HG03095 (cell line): Measurements from ENCODE around the gene GPX4.

Source experiments
- ATAC-seq: cut with Tn5 transposase; IDR thresholded peaks from one replicate; pipeline ENCODE4 v1.9.1; 2021; ENCODE audit warnings: moderate library complexity; ENCODE audit not compliant: unreplicated experiment

The GPX4 gene, protein sequence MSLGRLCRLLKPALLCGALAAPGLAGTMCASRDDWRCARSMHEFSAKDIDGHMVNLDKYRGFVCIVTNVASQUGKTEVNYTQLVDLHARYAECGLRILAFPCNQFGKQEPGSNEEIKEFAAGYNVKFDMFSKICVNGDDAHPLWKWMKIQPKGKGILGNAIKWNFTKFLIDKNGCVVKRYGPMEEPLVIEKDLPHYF

DNA sequence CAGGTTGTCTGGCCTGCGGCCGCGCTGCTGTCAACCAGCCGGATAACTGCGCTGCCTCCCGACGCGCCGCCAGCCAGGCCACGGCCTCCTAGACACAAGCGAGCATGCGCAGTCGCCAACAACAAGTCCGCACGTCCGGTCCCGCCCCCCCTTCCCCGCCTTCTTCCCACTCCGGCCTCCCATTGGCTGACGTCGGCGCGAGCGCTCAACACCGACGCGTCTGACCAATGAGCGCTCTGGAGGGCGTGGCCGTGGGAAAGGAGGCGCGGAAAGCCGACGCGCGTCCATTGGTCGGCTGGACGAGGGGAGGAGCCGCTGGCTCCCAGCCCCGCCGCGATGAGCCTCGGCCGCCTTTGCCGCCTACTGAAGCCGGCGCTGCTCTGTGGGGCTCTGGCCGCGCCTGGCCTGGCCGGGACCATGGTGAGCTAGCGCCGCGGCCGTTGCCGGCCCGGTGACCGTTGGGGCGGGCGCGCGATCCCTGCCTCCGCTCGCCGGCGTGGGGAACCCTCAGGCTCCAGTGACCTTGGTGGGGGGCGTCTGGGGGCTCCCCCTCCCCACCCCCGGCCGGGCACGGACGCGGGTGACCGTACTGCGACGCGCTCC, at the start of gene GPX4:
GPX4 (plus strand) TSS at position 287 of the 603 bp plus-strand sequence; CDS start at position 337, 50 bp downstream.
- ATAC-seq: peak; percentile 50

DNA sequence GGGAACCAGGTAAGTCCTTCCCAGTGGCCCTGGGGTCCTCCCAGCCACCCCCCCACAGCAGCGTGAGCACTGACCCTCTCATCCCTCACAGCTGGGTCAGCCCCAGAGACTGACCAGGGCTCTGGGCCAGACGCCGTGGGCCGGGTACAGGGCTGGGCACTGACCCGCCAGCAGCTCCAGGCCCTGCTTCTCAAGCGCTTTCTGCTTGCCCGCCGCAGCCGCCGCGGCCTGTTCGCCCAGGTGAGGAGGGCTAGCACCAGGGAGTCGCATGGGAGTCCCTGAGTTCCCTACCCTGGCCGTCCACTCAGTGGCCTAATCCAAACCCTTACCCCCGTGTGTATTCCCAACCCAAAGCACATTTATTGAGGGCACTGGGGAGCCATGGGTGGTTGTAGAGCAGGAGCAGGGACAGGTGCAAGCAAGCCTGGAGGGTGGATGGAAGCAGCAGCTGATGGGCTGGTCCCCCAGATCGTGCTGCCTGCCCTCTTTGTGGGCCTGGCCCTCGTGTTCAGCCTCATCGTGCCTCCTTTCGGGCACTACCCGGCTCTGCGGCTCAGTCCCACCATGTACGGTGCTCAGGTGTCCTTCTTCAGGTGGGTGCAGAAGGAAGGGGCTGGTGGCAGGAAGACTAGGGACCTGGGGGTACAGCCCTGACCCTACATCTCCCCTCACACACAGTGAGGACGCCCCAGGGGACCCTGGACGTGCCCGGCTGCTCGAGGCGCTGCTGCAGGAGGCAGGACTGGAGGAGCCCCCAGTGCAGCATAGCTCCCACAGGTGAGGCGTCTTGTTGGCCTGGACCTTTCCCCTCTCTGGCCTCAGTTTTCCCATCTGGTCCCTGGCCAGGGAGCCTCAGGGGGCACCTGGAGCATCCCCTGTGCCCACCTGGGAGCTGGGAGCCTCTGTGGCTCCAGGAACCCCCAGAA, 49.4 kb upstream of the GPX4 start:
- ATAC-seq: no peak

DNA sequence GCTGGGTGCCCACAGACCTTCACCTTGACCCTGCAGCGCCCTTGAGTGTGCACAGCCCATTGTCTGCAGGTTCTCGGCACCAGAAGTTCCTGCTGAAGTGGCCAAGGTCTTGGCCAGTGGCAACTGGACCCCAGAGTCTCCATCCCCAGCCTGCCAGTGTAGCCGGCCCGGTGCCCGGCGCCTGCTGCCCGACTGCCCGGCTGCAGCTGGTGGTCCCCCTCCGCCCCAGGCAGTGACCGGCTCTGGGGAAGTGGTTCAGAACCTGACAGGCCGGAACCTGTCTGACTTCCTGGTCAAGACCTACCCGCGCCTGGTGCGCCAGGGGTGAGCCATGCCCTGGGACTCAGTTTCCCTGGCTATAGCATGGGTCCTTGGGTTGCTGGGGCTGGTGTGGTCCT, 48.8 kb upstream of the GPX4 start:
- no peak for ATAC-seq

DNA sequence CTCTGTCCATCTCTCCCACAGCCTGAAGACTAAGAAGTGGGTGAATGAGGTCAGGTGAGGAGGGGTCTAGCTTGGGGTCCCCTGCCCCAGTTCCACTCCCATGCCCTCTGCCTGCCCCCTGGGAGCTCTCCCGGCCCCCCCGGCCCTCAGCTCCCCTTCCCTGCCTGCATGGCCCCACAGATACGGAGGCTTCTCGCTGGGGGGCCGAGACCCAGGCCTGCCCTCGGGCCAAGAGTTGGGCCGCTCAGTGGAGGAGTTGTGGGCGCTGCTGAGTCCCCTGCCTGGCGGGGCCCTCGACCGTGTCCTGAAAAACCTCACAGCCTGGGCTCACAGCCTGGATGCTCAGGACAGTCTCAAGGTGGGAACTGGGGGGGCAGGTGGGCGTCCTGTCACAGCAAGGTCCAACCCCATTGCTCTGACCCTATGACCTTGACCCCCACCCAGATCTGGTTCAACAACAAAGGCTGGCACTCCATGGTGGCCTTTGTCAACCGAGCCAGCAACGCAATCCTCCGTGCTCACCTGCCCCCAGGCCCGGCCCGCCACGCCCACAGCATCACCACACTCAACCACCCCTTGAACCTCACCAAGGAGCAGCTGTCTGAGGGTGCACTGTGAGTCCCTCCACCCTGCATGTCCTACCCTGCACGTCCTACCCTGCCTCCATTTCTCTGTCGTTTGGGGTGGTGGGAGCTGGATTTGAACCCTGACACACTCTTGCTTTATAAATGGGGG, 47.7 kb upstream of the GPX4 start:
- no peak for ATAC-seq

DNA sequence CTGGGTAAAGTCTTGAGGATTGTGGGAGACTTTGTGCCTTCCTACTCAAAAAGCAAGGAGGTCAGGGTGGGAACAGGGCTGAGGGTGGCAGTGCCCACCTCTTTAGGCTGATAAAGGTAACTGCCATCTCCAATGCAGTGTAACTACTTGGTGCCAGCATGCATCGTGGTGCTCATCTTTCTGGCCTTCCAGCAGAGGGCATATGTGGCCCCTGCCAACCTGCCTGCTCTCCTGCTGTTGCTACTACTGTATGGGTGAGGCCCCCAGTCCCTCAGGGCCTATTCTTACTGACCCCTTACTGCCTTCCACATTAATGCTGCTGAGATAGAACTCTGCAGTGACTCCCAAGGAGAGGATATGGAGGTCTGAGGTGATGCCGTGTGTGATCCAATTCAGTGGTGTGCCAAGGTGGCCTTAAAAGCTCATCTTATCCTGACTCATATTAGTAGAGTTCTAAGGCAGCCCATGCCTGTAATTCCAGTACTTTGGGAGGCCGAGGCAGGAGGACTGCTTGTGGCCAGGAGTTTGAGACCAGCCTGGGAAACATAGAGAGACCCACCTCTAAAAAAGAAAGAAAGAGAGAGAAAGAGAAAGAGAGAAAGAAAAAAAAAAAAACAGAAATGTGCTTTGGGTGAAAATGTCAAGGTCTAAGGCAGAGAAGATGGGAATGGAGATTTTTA, 46.5 kb upstream of the GPX4 start:
- no peak for ATAC-seq

DNA sequence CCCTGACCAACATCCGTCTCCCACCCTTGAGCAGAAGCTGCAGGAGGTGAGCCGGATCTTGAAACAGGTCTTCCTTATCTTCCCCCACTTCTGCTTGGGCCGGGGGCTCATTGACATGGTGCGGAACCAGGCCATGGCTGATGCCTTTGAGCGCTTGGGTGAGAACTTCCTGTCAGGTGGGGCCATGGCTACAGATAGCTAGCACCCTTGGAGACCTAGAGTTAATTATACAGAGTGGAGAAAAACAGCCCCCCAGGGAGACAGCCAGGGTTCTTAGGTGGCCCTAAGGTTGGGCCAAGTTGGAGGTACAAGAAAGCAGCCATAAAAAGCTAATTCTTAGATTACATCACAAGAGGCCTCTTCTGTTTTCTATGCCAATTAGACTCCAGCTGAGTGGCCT, 45.7 kb upstream of the GPX4 start:
- ATAC-seq: no peak

DNA sequence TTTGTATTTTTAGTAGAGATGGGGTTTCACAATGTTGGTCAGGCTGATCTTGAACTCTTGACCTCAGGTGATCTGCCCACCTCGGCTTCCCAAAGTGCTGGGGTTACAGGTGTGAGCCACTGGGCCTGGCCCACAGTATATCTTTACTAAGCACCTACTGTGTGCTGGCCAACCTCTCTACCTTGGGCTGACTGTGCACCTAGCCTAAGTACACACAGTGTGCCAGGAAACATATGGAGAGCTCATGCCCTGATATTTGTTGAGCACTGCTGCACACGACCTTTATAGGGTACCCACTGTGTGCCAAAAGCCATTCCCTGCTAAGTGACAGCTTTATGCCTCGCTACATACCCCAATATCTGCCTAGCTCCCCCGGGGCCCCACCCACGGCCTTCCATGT, 43.1 kb upstream of the GPX4 start:
- ATAC-seq: no peak

DNA sequence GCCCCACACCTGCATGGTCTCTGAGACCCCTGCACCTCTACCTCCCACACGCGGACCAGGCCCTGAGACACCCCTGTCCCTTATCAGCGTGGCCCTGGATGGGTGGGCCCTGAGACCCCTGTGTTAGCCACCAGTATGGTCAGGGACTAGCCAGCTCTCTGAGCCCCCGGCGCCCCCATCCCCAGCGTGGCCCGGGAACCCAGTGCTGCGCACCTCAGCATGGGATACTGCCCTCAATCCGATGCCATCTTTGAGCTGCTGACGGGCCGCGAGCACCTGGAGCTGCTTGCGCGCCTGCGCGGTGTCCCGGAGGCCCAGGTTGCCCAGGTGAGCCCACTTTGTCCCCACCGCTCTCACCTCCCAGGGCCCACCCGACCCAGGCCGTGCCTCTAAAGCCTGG, 41.8 kb upstream of the GPX4 start:
- ATAC-seq: no peak

DNA sequence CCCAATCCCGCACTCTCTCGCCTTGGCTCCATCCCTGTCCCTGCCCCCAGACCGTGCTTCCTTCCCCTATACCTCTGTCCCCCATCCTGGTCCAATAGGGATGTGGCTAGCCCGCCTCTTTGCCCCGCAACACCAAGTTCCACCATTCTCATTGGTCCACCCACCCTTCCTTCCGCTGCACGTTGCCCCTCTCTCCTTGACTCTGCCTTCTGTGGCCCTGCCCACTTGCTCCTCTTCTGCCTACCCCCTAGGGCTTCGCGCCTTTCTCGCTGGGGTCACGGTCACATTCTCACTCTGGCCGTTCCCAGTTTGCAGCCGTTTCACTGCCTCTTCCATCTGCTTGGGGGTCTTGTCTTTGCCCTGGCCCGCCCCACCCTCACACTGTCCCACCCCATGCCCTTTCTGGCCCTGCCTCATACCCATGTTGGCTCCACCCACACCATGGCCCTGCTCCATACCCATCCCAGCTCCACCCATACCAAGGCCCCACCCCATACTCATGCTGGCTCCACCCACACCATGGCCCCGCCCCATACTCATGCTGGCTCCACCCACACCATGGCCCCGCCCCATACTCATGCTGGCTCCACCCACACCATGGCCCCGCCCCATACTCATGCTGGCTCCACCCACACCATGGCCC, 41.3 kb upstream of the GPX4 start:
- no peak for ATAC-seq

DNA sequence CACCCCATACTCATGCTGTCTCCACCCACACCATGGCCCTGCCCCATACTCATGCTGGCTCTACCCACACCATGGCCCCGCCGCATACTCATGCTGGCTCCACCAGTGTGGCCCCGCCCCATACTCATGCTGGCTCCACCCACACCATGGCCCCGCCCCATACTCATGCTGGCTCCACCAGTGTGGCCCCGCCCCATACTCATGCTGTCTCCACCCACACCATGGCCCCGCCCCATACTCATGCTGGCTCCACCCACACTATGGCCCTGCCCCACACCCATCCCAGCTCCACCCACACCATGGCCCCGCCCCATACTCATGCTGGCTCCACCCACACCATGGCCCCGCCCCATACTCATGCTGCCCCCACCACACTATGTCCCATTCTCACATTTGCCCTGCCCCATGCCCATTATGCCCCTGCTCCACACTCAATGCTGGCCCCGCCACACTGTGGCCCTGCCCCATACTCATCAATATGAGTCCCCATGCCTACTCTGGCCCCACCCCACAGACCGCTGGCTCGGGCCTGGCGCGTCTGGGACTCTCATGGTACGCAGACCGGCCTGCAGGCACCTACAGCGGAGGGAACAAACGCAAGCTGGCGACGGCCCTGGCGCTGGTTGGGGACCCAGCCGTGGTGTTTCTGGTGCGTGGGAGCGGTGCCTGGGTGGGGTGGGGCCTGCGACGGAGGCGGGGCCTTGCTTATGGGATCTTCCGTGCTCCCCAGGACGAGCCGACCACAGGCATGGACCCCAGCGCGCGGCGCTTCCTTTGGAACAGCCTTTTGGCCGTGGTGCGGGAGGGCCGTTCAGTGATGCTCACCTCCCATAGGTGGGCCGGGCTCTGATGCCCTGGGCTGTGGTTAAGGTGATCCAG, 40.5 kb upstream of the GPX4 start:
- no peak for ATAC-seq

DNA sequence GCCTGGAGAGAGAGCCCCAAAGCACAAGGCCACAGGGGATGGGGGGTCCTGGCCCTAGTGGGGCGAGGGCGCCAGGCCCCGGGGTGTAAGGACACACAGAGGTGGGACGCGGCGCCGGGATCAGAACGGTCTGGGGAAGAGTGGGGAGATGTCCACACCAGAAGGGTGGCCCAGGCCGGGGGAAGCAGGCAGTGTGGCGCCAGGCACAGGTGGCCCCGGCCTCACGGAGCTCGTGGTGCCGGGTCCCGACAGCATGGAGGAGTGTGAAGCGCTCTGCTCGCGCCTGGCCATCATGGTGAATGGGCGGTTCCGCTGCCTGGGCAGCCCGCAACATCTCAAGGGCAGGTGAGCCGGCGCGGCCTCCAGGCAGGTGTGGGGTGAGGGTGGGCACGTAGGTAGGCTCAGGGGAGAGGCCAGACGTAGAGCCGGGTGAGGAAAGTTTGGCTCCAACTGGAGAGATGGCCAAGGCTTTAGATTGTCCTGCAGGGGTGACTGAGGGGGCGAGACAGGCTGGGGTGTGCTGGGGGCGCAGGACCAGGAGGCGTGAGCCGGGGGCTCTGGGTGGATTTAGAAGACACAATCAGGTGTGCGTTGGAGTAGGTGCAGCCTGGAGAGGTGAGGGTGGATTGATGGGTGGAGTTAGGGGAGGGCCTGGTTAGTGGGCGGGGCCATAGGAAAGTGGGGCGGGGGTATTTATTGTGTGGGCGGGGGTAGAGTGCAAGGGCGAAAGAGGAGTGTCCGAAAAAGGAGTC, 39.7 kb upstream of the GPX4 start:
- ATAC-seq: no peak

DNA sequence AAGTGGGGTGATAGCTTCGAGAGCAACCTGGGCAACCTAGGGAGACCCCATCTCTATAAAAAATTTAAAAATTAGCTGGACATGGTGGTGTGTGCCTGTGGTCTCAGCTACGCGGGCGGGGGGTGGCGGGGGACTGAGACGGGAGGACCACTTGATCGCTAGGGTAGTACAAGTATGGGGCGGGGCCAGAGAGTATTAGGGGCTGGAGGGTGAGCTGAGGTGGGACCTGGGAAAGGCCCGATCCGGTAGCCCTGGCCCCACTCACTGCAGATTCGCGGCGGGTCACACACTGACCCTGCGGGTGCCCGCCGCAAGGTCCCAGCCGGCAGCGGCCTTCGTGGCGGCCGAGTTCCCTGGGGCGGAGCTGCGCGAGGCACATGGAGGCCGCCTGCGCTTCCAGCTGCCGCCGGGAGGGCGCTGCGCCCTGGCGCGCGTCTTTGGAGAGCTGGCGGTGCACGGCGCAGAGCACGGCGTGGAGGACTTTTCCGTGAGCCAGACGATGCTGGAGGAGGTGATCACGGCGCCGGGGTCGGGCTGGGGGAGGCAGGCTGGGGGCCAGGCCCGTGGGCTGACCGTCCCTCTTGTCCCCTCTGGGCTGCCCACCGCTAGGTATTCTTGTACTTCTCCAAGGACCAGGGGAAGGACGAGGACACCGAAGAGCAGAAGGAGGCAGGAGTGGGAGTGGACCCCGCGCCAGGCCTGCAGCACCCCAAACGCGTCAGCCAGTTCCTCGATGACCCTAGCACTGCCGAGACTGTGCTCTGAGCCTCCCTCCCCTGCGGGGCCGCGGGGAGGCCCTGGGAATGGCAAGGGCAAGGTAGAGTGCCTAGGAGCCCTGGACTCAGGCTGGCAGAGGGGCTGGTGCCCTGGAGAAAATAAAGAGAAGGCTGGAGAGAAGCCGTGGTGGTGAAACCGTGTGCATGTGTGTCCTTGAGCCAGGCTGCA, 38.9 kb upstream of the GPX4 start:
- ATAC-seq: no peak

DNA sequence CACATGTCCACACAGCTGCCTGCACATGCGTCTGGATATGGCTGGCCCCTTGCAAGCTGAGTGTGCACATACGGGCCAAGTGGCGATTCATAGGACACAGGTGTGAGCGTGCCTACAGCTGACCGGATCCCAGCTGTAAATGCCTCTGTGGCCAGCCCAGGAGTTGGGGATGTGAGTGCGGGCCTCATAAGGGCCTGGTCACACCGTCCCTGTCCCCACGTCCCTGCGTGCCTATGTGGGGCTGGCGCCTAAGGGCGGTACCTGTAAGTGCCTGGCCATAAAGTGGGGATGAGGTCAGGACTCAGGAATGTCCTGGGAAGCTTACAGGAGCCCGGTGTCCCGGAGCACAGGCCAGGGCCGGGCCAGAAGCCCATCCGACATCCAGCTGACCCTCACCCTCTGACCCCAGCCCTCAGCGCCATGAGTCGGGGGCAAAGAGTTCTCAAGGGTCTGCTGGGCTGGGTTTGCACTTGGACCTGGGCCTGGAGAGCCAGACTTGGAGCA, 38.1 kb upstream of the GPX4 start:
- no peak for ATAC-seq

DNA sequence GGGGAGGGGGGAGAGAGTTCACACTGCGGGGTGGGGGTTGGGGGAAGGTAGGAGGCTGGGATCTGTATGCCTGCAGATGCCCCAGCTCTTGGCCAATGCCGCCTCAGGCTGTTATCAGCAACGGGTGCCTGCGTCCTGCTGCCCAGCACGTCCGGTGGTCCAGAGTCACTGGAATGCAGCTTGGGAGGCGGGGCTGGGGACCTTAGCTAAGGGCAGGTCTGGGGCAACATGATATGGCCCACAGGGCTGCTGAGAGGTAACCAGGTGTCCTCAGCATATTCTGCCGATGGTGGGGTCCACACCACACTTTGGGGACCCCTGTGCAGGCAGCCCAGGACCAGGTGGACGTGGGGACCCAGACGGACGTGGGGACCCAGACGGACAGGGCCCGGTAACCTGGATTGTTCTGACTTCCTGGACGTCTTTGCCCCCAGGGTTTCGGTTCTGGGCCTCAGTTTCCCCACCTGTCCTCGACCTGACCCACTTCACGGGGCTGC, 37.5 kb upstream of the GPX4 start:
- ATAC-seq: no peak

DNA sequence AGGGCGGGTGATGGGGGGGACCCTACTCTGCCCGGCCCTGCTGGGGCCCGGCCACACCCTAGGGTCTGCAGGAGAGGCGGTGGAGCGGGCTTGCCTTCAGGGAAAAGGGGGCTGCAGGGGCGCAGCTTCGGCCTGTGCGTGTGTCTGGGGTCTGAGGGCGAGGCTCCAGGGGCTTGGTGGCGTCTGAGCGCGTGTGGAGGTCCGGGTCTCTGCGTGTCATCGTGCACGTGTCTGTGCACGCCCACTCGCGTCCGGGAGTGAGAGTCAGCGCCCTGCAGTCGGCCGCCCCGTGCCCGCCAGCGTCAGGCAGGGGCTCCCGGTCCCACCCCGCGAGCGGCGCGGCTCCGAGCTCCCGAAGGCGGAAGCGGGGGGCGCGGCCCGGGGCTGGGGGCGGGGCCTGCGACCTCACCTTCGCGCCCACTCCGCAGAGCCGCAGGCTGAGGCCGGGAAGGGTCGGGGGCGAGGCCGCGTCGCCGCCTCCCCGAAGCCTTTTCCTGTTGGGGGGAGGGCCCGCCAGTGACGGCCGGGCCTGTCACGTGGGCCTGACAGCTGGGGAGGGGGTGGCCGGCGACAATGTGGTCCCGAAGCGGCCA, 37.0 kb upstream of the GPX4 start, which contains the start of gene ARHGAP45:
ARHGAP45 (plus strand) TSS at position 420 of the 593 bp plus-strand sequence. CDS start 239 bp downstream, outside the sequence.
- ATAC-seq: peak; percentile 34

DNA sequence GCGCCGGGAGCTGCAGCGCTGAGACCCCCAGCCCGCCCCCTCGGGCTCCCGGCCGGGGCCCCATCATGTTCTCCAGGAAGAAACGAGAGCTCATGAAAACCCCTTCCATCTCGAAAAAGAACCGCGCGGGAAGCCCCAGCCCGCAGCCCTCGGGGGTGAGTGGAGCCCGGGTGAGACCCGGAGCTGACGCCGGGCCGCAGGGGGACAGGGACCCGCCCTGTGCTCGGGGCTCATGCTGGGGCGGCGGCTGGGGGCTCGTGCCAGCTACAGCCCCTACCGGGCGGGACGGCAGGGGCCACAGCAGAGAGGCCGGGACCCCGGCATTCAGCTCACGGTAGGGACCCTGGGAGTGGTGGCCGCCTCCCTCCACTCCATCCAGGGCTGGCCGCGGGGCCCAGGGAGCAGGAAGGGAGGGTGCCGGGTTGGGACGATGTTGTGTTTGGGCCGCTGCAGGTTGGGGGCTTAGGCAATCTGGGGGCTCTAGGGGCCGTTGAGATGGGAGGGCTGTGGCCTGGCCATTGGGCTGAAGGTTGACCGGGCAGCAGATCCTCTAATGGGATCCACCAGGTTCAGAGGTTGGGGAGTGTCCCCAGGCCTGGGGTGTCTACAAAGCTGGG, 36.3 kb upstream of the GPX4 start:
- ATAC-seq: peak; percentile 14
